Esophagus (tissue), 2 donors: ENCODE data around the gene OR6Q1. TPM values are rescaled to one million over a fixed set of nuclear protein-coding genes. Genes with fewer than 3 reads are reported as not detected.
"Not testable (repeated sequence)": the region's sequence is repeated elsewhere in the genome, so short reads cannot be mapped to it uniquely, and the experiment has no call there.

Experiments
- H3K27ac ChIP-seq, 2 donors: one replicate each; pipeline ENCODE4 v1.5.1; 2013; ENCODE audit warnings: low read depth in 2 of 2, mild to moderate bottlenecking in 2 of 2, inconsistent platforms in 1 of 2, low read length in 1 of 2, moderate library complexity in 1 of 2
- H3K27me3 ChIP-seq, 2 donors: one replicate each; pipeline ENCODE4 v1.6.1; 2013; ENCODE audit warnings: low read length in 2 of 2, control low read depth in 1 of 2, mild to moderate bottlenecking in 1 of 2; ENCODE audit not compliant: insufficient read depth in 2 of 2, control insufficient read depth in 1 of 2
- H3K36me3 ChIP-seq, 2 donors: one replicate each; pipeline ENCODE4 v1.6.1; 2013; ENCODE audit warnings: low read length in 1 of 2; ENCODE audit not compliant: control insufficient read depth in 2 of 2, insufficient read depth in 2 of 2
- H3K4me1 ChIP-seq, 2 donors: one replicate each; pipeline ENCODE4 v1.6.1; 2013; ENCODE audit warnings: low read length in 1 of 2; ENCODE audit not compliant: control insufficient read depth in 2 of 2, insufficient read depth in 2 of 2
- H3K4me3 ChIP-seq, 2 donors: one replicate each; pipeline ENCODE4 v1.5.1; 2013; ENCODE audit warnings: low read length in 2 of 2, mild to moderate bottlenecking in 2 of 2, low read depth in 1 of 2, moderate library complexity in 1 of 2
- H3K9me3 ChIP-seq, 2 donors: one replicate each; pipeline ENCODE4 v1.6.1; 2013; ENCODE audit warnings: mild to moderate bottlenecking in 2 of 2, low read depth in 1 of 2, low read length in 1 of 2, moderate library complexity in 1 of 2; ENCODE audit not compliant: control insufficient read depth in 2 of 2, insufficient read depth in 1 of 2
- WGBS, 2 donors: extraction: QIAGEN DNeasy Blood & Tissue Kit; methylation state at CpG; one replicate each; pipeline ENCODE4 v1.1.7; 2013; 5-methylcytosine and 5-hydroxymethylcytosine counted together
- polyA plus RNA-seq, 2 donors: library from polyadenylated mRNA; stranded (reverse); fragments of 200-250 nt; gene quantifications; one replicate each; pipeline ENCODE4 v1.2.3, GENCODE V29; 2013
- donor health status: healthy with polysubstance abuse.
- donor health status: Bipolar disorder and iron deficiency.

Gene OR6Q1
- polyA plus RNA-seq, result not detected

- H3K36me3 ChIP-seq, result no peaks in the 10 kb centered on the region
- no peaks in the 10 kb centered on the region for H3K4me1 ChIP-seq
- no peaks in the 10 kb centered on the region for H3K27me3 ChIP-seq
- H3K4me3 ChIP-seq, result no peak within 1 kb of the TSS
- no peaks in the 10 kb centered on the region for H3K9me3 ChIP-seq
- H3K27ac ChIP-seq, result no peak within 1 kb of the TSS
Observed at GRCh38 chr11:58030653-58031052, at the start of gene OR6Q1. Gene OR6Q1 (plus strand): TSS chr11:58030953. CDS start chr11:58030953, 0 bp downstream.

- Histone ChIP-seq H3K27me3 (no peaks in the 10 kb centered on the region), H3K36me3 (no peaks in the 10 kb centered on the region), H3K4me1 (no peaks in the 10 kb centered on the region), H3K4me3 (no peak overlapping the region), H3K27ac (no peak overlapping the region), H3K9me3 (no peaks in the 10 kb centered on the region)
- 80% methylated on average over 3 of the region's 3 CpGs for WGBS, 2 donors
Observed at GRCh38 chr11:57981536-57981935, 49.2 kb upstream of the OR6Q1 start.

- H3K9me3 ChIP-seq, result no peaks in the 10 kb centered on the region
- H3K4me1 ChIP-seq, result no peaks in the 10 kb centered on the region
- H3K36me3 ChIP-seq, result no peaks in the 10 kb centered on the region
- H3K27ac ChIP-seq, result no peak overlapping the region
- H3K4me3 ChIP-seq, result no peak overlapping the region
- WGBS, 2 donors, result 58 to 63% methylated on average over 4 of the region's 4 CpGs
- H3K27me3 ChIP-seq, result no peaks in the 10 kb centered on the region
Observed at GRCh38 chr11:57982776-57983175, 48.0 kb upstream of the OR6Q1 start.

GRCh38 chr11:57983191-57983590 is 47.6 kb upstream of the OR6Q1 start:
- WGBS, 2 donors, result 43 to 73% methylated on average over 3 of the region's 3 CpGs

GRCh38 chr11:57999523-57999922 is 31.2 kb upstream of the OR6Q1 start:
- not testable (repeated sequence) for H3K9me3 ChIP-seq, H3K27ac ChIP-seq, H3K36me3 ChIP-seq, H3K27me3 ChIP-seq, H3K4me3 ChIP-seq, H3K4me1 ChIP-seq
- WGBS, 2 donors, result 67 to 76% methylated on average over 11 to 13 of the region's 13 CpGs

More at GRCh38 chr11:57983191-57983590, 47.6 kb upstream of the OR6Q1 start:
- H3K9me3 ChIP-seq, result no peaks in the 10 kb centered on the region
- no peak overlapping the region for H3K4me3 ChIP-seq
- H3K36me3 ChIP-seq, result no peaks in the 10 kb centered on the region
- H3K27ac ChIP-seq, result no peak overlapping the region
- no peaks in the 10 kb centered on the region for H3K27me3 ChIP-seq
- H3K4me1 ChIP-seq, result no peaks in the 10 kb centered on the region

- not testable (repeated sequence) for H3K27ac ChIP-seq, H3K36me3 ChIP-seq, H3K4me3 ChIP-seq, H3K27me3 ChIP-seq, H3K4me1 ChIP-seq, H3K9me3 ChIP-seq
- WGBS, 2 donors, result 87 to 95% methylated on average over 6 to 10 of the region's 10 CpGs
Observed at GRCh38 chr11:58000021-58000420, 30.7 kb upstream of the OR6Q1 start.

DNA sequence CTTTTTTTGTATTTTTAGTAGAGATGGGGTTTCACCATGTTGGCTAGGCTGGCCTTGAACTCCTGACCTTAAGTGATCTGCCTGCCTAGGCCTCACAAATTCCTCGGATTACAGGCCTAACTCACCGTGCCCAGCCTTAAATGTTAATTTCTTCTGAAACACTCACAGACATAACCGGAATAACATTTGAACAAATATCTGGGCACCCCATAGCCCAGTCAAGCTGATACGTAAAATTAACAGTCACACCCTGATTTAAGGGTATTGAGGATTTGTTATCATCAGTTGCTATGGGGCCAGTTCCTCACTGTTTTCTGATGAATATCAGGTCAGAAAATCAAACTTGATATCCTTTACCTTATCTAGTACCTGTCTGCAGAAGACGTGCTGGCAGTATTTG is 30.1 kb upstream of the OR6Q1 start:
- Histone ChIP-seq H3K4me3 (no peak overlapping the region), H3K4me1 (no peaks in the 10 kb centered on the region), H3K27ac (no peak overlapping the region), H3K27me3 (no peaks in the 10 kb centered on the region), H3K36me3 (no peaks in the 10 kb centered on the region), H3K9me3 (no peaks in the 10 kb centered on the region)
- WGBS, 2 donors, result 66 to 70% methylated on average over 5 of the region's 5 CpGs

DNA sequence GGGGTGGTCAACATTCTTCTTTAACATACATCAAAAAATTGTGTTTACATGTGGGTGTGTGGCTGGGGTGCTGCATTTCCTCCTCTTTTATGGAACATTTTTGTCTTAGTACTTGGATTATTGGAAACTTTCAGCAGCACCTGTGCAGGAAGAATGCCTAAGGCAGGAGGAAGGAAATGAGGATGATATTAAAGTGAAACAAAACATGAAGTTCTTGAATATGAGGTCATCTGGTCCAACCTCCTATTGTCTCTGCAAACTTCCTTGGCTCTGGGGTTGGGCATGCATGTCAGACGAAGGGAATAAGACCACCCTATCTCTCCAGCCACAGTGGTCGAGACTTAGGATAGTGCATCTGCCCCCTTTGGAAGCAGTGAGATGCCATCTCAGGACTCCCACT is 27.7 kb upstream of the OR6Q1 start:
- Histone ChIP-seq H3K36me3 (no peaks in the 10 kb centered on the region), H3K27me3 (no peaks in the 10 kb centered on the region), H3K9me3 (no peaks in the 10 kb centered on the region), H3K4me1 (no peaks in the 10 kb centered on the region), H3K27ac (no peak overlapping the region), H3K4me3 (no peak overlapping the region)
- 63 to 67% methylated on average over 2 of the region's 2 CpGs for WGBS, 2 donors

- Histone ChIP-seq H3K4me3 (no peak overlapping the region), H3K27me3 (no peaks in the 10 kb centered on the region), H3K36me3 (no peaks in the 10 kb centered on the region), H3K9me3 (no peaks in the 10 kb centered on the region), H3K27ac (no peak overlapping the region), H3K4me1 (no peaks in the 10 kb centered on the region)
Observed at GRCh38 chr11:58003591-58003990, 27.2 kb upstream of the OR6Q1 start.

DNA sequence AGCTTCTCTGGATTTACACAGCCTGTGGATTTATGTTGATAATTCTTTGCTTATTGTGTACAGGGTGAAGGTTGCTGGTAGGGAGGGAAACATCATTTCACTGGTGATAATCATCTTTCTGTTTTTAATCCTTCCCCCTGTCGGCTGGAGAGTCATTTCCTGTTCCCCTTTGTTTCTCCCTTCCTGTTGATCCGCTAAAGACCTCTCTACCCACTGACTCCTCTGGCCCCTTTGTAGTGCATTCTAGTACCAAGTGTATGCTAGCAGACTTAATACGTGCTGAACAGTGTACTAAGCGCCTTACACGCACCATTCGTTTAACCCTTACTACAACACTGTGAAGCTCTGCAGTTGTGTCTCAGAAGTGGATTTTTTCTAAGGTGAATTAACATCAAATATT is 26.1 kb upstream of the OR6Q1 start:
- Histone ChIP-seq H3K4me1 (no peaks in the 10 kb centered on the region), H3K9me3 (no peaks in the 10 kb centered on the region), H3K36me3 (no peaks in the 10 kb centered on the region), H3K4me3 (no peak overlapping the region), H3K27me3 (no peaks in the 10 kb centered on the region), H3K27ac (no peak overlapping the region)
- 56 to 69% methylated on average over 6 of the region's 6 CpGs for WGBS, 2 donors
